Retinal pigment epithelial cell (primary cell): ENCODE measurements around the gene MAD2L2.
A peak's percentile ranks its signal among the peaks of the same experiment; 100 is the strongest.

Experiments
- DNase-seq: peaks from one replicate; pipeline ENCODE4 v3.0.0-alpha.2; 2010; ENCODE audit warnings: low read depth
- H3K4me3 ChIP-seq: 2 replicates; pipeline ENCODE4 v1.5.1; 2011; ENCODE audit warnings: mild to moderate bottlenecking, low read length, control low read depth, moderate library complexity
- CTCF ChIP-seq: conservative IDR thresholded peaks from 2 replicates; pipeline ENCODE4 v1.5.1; 2011; ENCODE audit warnings: low read depth, low read length, control low read depth, inconsistent platforms

Gene MAD2L2

GRCh38 chr1:11661103-11661502, 19.8 kb downstream of the MAD2L2 start:
- no peak for DNase-seq
- H3K4me3 ChIP-seq = no peak overlapping the region
- TF ChIP-seq CTCF = no peak

GRCh38 chr1:11659748-11660147, 21.2 kb downstream of the MAD2L2 start:
- H3K4me3 ChIP-seq = no peak overlapping the region
- no peak for TF ChIP-seq CTCF
- no peak for DNase-seq

- no peak overlapping the region for H3K4me3 ChIP-seq
These were observed 22.4 kb downstream of the MAD2L2 start for GRCh38 chr1:11658542-11658941.

DNA sequence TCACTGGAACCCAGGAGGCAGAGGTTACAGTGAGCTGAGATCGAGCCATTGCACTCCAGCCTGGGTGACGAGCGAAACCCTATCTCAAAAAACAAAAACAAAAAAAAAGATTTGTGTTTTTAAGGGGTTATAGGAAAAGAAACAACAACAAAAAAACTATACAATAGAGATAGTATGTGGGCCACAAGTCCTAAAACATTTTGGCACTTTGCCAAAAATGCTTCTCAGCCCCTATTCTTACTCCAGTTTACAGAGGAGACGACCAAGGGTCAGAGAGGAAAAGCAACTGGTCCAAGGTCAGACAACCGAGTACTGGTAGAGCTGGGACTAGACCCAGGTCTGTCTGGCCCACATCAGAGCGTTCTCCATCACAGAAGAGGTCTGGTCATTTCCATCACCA, 23.3 kb downstream of the MAD2L2 start:
- H3K4me3 ChIP-seq = no peak overlapping the region
- no peak for DNase-seq
- no peak for TF ChIP-seq CTCF

More at GRCh38 chr1:11658542-11658941, 22.4 kb downstream of the MAD2L2 start:
- no peak for DNase-seq
- TF ChIP-seq CTCF = no peak

DNA sequence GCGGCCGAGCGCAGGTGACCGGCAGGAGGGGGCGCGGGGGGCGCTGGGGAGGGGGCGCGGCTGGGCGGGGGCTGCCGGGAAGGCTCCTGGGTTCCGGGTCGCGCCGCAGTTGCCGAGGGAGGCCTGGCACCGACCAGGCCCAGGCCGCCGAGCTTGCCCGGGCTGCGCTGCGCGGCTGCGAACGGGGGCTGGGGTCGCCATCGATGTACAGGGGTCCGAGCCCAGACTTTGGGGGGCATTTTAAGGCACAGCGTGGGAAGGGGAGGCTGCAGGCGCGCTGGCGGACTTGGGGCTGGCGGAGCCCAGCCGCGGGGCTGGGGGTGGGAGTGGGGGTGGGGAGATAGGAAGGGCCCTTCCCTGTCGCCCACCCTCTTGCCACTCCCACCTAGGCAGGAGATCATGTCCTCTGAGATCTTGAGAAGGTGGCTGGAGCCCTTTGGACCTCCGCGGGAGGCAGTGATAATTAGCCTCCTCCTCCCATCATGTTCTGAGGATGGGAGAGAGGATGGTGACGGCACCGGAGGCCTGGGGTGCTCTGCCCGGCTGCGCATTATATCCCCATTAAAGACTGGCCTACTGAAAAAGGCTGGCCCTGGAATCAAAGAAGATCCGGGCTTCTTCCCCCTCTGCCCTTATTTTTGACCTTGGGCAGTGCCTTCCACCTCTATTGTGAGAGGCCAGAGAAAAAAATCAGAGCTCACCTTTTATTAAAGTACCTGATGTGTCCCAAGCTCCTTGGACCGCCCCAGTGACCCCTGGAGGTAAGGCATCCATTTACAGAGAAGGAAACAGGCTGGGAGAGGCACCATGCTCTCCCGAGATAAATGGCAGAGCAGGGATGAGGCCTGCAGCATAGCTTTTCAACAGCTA, 25.8 kb downstream of the MAD2L2 start:
- no peak for TF ChIP-seq CTCF
- DNase-seq = no peak
- peak overlapping the region; percentile 57 for H3K4me3 ChIP-seq

DNA sequence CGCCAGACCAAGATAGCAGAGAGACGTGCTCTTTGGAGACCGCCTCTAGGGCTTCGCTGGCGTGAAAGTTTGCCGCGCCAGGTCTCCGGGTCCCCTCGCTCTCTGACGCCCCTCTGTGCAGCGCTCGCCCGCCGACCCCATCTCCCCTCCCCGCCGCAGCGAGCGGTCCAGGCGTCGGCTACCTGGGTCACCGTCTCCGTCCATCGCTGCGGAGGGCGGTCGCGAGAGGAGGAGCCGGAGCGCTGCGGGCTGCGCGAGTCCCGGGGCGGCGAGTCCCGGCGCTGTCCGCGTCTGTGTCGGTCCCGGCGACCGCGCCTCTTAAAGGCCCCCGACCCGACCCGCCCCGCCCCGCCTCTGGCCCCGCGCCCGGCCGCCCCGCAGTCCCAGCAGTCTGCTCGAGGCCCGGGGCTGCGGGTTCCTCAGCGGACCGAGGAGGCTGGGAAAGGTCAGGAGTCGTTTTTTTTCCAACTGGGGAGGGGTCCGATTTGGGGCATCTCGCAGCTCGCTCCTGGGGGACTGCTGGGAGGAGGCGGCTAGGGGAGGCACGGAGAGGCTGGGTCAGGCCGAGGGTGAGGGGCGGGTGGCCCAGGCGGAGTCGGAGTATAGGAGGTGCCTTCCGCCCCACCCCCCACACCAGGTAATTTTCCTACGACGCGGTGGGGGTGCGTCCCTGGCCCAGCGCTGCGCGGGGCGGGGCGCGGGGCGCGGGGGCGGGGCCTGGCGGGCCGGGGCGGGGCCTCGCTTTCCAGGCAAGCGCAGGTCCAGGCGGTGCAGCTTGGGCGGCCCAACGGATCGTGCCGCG, 26.6 kb downstream of the MAD2L2 start, which contains the start of the genes FBXO2 and FBXO44:
TSS of gene FBXO2 (minus strand) at position 293 of the 802 bp plus-strand sequence. CDS start at position 204, 89 bp downstream.
TSS of gene FBXO44 (plus strand) at position 741 of the 802 bp plus-strand sequence. CDS start 959 bp downstream, outside the sequence.
- H3K4me3 ChIP-seq = peak within 1 kb of the TSS; percentile 66
- DNase-seq = no peak
- no peak for TF ChIP-seq CTCF
